Testis (tissue), 2 donors: Measurements from ENCODE around the gene KDELR3.

Source experiments
- POLR2A ChIP-seq: fragments of 450-650 bp; IDR thresholded peaks from one replicate; pipeline ENCODE4 v1.6.1; 2017; ENCODE audit warnings: antibody characterized with exemption, mild to moderate bottlenecking, moderate library complexity
- TF ChIP-seq, protein P1 (sequence below), 3 experiments: fragments of 450-650 bp in 2 of 3; fragments of 200-600 bp in 1 of 3; sonication (generic) in 1 of 3; IDR thresholded peaks; one replicate each; pipeline ENCODE4 v1.5.1; 2016 to 2019; ENCODE audit warnings: antibody characterized with exemption in 3 of 3, mild to moderate bottlenecking in 2 of 3, moderate library complexity in 1 of 3

DNA sequence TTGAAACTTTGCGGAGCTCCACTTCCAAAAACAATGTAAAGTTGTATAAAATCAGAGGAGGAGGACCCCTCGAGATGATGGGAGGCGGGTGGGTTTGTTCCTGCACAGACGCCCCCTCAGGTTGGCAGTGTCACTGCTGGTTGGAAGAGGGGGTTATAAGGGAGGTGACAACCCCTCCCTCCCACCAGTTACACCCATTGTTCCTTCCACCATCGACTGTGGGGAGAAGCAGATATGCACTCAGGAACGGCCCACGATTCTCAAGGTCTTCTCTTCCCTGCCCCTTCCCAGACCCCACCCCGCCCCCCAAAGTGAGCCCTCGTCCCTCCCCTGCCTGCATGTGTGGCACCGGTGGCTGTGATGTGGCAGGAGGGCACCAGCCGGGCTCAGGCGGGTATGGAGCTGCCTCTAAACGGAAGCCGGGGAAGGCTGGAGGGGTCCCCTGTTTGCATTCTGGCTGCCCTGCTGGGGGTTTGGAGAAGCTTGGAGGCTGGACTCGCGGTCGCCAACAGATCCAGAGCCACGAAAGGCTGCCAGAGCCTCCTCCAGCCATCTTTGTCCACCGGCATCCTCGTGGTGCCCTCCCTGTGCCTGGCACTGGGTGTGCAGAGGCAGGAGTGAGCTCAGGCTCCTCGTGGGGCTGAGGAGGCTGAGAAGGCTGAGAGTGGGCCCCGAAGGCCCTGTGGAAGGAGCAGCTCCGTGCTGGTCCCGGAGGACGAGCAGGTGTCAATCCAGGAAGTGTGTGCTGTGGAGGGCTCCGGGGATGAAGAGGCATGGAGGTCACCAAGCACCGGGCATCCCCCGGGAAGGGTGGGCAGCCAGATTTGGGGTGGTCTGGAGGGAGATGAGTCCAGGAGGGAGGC, 778 bp downstream of the KDELR3 start:
- TF ChIP-seq, protein P1, sequence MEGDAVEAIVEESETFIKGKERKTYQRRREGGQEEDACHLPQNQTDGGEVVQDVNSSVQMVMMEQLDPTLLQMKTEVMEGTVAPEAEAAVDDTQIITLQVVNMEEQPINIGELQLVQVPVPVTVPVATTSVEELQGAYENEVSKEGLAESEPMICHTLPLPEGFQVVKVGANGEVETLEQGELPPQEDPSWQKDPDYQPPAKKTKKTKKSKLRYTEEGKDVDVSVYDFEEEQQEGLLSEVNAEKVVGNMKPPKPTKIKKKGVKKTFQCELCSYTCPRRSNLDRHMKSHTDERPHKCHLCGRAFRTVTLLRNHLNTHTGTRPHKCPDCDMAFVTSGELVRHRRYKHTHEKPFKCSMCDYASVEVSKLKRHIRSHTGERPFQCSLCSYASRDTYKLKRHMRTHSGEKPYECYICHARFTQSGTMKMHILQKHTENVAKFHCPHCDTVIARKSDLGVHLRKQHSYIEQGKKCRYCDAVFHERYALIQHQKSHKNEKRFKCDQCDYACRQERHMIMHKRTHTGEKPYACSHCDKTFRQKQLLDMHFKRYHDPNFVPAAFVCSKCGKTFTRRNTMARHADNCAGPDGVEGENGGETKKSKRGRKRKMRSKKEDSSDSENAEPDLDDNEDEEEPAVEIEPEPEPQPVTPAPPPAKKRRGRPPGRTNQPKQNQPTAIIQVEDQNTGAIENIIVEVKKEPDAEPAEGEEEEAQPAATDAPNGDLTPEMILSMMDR (IDR thresholded peaks at IDR 0.05) = no peak
- no peak for TF ChIP-seq POLR2A
